ENCODE data around the gene SRP68.

GRCh38 chr17:76106703-76107102 is 34.4 kb upstream of the SRP68 start:
- TF ChIP-seq, protein P1, sequence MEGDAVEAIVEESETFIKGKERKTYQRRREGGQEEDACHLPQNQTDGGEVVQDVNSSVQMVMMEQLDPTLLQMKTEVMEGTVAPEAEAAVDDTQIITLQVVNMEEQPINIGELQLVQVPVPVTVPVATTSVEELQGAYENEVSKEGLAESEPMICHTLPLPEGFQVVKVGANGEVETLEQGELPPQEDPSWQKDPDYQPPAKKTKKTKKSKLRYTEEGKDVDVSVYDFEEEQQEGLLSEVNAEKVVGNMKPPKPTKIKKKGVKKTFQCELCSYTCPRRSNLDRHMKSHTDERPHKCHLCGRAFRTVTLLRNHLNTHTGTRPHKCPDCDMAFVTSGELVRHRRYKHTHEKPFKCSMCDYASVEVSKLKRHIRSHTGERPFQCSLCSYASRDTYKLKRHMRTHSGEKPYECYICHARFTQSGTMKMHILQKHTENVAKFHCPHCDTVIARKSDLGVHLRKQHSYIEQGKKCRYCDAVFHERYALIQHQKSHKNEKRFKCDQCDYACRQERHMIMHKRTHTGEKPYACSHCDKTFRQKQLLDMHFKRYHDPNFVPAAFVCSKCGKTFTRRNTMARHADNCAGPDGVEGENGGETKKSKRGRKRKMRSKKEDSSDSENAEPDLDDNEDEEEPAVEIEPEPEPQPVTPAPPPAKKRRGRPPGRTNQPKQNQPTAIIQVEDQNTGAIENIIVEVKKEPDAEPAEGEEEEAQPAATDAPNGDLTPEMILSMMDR (IDR thresholded peaks at IDR 0.05), result no peak
- TF ChIP-seq POLR2A (IDR thresholded peaks at IDR 0.05), result no peak

Data from Peyer's patch (tissue), 4 donors.